Posterior cingulate gyrus (tissue), 11 donors: Measurements from ENCODE around the gene TAF4B.
"Not testable (repeated sequence)": the region's sequence is repeated elsewhere in the genome, so short reads cannot be mapped to it uniquely, and the experiment has no call there.

Experiments
- DNase-seq, 10 donors: peaks; one replicate each; pipeline versions ENCODE4 v3.0.0 to v3.0.0-alpha.2; 2020 to 2021; ENCODE audit warnings: mixed read lengths in 3 of 10
- intact Hi-C: fragments of 100-400 bp; cut with DNase I; formaldehyde crosslinking; loops from one replicate; pipeline ENCODE4 v1.15.1; 2023

The TAF4B gene, protein sequence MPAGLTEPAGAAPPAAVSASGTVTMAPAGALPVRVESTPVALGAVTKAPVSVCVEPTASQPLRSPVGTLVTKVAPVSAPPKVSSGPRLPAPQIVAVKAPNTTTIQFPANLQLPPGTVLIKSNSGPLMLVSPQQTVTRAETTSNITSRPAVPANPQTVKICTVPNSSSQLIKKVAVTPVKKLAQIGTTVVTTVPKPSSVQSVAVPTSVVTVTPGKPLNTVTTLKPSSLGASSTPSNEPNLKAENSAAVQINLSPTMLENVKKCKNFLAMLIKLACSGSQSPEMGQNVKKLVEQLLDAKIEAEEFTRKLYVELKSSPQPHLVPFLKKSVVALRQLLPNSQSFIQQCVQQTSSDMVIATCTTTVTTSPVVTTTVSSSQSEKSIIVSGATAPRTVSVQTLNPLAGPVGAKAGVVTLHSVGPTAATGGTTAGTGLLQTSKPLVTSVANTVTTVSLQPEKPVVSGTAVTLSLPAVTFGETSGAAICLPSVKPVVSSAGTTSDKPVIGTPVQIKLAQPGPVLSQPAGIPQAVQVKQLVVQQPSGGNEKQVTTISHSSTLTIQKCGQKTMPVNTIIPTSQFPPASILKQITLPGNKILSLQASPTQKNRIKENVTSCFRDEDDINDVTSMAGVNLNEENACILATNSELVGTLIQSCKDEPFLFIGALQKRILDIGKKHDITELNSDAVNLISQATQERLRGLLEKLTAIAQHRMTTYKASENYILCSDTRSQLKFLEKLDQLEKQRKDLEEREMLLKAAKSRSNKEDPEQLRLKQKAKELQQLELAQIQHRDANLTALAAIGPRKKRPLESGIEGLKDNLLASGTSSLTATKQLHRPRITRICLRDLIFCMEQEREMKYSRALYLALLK

DNA sequence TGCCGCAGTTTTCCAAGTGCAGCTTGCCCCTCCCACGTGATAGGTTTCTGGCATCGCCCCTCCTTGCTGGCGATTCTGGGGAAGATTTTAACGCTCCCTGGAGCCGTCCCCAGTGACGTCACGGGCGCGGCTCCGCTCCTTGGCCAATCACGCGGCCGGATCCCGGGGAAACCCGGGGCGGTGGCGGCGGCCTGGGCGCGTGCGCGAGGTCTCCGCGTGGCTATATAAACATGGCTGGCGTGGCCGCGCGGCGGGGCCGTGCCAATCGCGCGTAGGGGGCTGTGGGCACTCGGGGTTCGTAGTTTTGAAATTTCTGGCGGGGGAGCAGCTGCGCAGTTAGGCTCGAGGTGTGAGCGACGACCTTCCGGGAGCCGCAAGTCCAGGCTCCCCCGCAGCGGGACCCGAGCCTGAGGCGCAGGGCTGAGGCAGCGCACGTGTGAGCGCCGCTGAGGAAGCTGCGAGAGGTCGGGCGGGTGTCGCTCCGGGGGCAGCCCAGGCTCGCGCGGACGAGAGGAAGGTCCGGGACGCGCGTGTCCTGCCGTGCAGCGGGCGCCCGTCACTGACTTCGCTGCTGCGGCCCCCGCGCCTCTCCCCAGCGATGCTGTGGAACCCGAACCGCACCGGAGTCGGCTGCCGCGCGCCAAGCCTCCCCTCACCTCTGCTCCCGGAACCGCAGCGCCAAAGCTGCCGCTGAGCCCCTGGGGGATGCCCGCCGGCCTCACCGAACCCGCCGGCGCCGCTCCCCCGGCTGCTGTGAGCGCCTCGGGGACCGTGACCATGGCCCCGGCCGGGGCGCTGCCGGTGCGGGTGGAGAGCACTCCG lies at the start of gene TAF4B:
TSS of gene TAF4B (plus strand) at position 217 of the 822 bp plus-strand sequence. CDS start at position 706, 489 bp downstream.
- intact Hi-C loops: loop anchor here (2.0 kb wide), 1 partner anchor 136 kb away; the partner anchor contains the start of gene SS18

DNA sequence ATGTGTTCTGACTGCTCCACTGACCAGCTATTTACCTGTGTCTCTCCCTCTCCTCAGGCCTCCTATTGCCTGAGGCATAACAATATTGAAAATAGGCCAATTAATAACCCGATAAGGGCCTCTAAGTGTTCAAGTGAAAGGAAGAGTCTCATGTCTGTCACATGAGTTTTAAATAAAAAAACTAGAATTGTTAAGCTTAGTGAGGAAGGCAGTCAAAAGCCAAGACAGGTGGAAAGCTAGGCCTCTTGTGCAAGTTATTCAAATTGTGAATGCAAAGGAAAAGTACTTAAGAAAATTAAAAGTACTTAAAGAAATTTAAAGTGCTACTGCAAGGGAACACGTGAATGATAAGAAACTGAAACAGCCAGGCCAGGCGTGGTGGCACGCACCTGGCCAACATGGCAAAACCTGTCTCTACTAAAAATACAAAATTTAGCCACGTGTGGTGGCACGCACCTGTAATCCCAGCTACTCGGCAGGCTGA lies 44.9 kb upstream of the TAF4B start:
- DNase-seq: no peak
- intact Hi-C loops: no loop called here

More for the DNA sequence above, at the start of gene TAF4B:
- DNase-seq: peak; percentile 88 to 99 (median 94)

DNA sequence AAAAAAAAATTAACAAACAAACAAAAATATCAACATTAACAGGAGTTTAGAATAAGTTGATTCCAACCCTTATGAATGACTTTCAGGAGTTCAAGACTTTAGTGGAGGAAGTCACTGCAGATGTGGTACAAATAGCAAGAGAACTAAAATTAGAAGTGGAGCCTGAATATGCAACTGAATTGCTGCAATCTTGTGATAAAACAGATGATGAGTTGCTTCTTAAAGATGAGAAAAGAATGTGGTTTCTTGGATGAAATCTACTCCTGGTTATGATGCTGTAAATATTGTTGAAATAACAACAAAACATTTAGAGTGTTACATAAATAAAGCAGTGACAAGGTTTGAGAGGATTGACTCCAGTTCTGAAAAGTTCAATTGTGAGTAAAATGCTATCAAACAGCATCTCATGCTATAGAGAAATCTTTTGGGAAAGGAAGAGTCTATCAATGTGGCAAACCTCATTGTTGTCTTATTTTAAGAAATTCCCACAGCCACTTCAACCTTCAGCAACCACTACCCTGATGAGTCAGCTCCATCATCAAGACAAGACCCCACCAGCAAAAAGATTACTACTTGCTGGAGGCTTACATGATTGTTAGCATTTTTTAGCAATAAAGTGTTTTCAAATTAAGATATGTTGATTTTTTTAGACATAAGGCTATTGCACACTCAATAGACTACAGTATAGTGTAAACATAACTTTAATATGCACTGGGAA lies 42.7 kb upstream of the TAF4B start:
- intact Hi-C loops: no loop called here
- no peak for DNase-seq

DNA sequence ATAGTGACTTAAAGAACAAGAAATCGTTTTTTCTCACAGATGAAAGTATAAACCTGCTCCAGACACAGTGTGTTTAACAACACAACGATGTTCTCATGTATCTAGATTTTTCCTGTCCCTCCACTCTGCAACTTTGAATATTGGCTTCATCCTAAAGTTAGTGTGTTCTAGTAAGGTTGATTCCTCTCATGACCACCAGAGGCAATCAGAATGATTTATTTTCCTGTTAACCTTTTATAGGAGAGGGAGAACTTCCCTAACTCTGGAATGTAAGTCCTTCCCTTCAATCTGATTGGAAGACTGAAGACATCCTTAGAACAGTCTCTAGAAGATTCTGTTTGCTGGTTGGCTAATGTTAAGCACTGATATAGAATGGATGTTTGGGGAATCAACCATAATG lies 41.0 kb upstream of the TAF4B start:
- intact Hi-C loops: no loop called here
- no peak for DNase-seq

DNA sequence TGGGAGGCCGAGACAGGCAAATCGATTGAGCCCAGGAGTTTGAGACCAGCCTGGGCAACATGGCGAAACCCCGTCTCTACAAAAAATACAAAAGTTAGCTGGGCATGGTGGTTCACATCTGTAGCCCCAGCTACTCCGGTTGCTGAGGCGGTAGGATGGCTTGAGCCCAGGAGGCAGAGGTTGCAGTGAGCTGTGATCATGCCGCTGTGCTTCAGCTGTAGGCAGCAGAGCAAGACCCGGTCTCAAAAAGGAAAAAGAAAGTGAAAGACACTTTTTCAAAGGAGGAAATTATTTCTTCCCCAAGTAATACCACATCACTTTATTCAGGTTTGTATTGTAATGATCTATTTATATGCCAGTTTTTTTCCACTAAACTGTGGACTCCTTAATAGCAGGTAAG lies 35.7 kb upstream of the TAF4B start:
- DNase-seq: no peak
- intact Hi-C loops: no loop called here

DNA sequence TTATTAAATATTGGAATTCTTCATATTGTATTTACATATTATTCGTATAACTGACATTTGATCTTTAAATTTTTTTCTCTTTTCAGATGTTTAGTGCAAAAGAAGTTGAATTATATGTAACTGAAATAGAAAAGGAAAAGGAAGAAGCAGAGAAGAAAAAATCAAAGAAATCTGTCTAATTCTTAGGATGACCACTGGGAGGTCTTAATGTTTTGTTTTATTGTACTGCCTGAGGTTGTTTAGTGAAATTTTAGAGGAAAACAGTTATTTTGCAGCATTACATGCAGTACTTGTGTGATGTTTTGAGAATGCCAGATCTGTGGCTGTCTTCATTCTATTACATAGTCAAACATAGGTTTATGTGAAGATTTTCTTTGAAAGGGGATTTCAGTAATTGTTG lies 34.0 kb upstream of the TAF4B start:
- intact Hi-C loops: no loop called here
- no peak for DNase-seq

DNA sequence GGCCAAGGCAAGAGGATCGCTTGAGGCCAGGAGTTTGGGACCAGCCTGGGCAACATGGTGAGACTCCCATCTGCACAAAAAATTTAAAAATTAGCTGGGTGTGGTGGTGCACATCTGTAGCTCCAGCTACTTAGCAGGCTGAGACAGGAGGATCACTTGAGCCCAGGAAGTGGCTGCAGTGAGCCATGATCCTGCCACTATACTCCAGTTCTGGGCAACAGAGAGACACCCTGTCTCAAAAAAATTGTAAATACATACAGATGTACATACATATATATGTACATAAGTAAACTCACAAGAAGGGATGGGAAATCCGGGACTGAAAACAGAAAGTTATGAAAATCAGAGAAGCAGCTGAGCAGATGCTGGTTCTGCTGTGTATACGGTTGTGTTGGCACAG lies 29.6 kb upstream of the TAF4B start:
- DNase-seq: no peak
- intact Hi-C loops: no loop called here

DNA sequence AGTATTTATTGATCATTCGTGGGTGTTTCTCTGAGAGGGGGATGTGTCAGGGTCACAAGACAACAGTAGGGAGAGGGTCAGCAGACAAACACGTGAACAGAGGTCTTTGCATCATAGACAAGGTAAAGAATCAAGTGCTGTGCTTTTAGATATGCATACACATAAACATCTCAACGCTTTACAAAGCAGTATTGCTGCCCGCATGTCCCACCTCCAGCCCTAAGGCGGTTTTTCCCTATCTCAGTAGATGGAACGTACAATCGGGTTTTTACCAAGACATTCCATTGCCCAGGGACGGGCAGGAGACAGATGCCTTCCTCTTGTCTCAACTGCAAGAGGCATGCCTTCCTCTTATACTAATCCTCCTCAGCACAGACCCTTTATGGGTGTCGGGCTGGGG lies 24.2 kb upstream of the TAF4B start:
- intact Hi-C loops, DNase-seq: not testable (repeated sequence)

DNA sequence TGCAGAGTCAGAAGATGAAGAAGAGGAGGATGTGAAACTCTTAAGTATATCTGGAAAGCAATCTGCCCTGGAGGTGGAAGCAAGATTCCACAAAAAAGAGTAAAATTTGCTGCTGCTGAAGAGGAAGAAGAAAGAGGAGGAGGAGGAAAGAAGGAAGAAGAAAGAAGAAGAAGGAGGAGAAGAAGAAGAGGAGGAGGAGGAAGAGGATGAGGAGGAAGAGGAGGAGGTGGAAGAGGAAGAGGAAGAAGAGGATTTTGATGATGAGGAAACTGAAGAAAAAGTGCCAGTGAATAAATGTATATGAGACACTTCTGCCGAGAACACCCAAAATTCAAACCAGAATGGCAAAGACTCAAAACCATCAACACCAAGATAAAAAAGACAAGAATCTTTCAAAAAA lies 20.9 kb upstream of the TAF4B start:
- DNase-seq: no peak
- intact Hi-C loops: no loop called here

DNA sequence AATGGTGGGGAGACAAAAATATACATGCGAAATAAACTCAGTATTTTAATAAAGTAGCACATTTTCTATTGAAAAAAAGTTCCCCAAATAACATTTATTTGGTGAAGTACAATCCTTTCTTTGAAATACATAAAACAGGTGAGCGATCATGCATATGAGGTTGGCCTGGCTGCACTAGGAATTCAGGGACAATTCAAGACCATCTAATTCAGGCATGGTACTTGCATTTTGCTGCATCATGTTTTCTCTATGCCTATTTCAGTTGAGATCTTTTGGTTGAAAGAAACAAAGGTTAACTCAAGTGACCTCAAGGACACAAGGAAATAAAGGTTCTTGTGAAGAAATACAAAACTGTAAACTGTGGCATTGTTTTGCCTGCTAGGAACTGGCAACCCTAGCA lies 19.8 kb upstream of the TAF4B start:
- intact Hi-C loops: no loop called here

DNA sequence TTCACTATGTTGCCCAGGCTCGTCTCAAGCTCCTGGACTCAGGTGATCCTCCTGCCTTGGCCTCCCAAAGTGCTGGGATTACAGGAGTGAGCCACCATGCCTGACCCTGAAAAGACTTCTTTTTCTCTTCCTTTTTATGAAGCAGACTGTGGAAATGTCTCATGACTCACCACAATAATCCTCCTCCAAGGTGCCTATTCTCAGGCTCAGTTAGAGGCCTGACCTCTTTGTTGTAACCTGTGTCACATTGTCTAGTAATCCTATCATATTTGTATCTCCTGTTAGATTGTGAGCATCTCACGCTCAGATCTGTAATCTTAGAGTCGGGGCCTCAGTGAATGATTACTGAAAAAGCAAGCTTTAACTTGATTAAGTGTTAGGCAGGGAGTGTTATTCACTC lies 18.3 kb upstream of the TAF4B start:
- intact Hi-C loops: no loop called here
- no peak for DNase-seq

More for the DNA sequence above, 19.8 kb upstream of the TAF4B start:
- no peak for DNase-seq

DNA sequence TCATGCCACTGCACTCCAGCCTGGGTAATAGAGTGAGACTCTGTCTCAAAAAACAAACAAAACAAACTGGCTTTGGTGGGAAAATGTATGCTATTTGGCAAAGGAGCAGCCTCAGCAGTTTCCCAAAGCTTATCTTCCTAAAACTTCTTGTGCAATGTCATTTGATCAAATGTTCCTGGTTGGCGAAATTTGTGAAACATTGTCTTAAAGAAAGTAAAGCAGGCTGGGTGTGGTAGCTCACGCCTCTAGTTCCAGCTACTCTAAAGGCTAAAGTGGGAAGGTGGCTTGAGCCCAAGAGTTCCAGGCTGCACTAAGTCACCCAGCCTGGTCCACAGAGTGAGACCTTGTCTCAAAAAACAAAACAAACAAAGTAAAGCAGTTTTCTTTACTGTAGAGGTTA lies 17.3 kb upstream of the TAF4B start:
- no peak for DNase-seq
- intact Hi-C loops: no loop called here

DNA sequence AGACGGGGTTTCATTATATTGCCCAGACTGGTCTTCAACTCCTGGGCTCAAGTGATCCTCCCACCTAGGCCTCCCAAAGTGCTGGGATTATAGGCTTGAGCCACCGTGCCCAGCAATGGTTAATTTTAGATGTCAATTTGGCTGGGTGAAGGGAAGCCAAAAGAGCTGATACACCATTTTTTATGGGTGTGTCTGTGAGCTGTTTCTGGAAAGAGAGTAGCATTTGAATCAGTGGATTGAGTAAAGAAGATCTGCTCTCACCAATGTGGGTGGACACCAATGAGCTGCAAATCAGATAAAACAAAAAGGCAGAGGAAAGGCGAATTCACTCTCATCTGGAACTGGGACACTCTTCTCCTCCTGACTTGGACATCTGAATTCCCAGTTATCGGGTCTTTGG lies 16.1 kb upstream of the TAF4B start:
- no peak for DNase-seq
- intact Hi-C loops: no loop called here

DNA sequence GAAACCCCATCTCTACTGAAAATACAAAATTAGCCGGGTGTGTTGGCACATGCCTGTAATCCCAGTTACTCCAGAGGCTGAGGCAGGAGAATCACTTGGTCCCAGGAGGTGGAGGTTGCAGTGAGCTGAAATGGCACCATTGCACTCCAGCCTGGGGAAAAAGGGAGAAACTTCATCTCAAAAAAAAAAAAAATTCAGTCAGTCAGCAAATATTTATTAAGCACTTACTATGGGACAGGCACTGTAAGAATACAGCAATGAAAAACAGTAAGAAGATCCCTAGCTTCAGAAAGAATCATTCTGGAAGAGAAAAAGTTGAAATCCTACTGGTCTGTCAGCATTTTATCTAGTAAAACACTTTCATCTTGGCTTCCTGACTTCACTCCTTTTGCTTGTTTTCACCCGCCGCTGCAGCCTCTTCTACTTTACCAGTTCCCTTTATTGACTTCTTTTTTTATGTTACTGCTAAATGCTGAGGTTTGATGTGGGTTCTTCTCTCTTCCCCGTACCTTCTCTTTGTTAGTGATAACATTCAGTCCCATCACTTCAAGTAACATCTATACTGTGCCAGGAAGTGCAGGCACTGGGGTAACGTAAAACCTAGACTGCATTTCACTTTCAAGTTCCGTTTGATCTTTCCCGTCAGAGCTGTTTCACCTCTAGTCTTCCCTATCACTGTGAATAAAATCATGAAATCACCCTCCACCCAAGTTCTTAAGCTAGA lies 10.8 kb upstream of the TAF4B start:
- intact Hi-C loops: no loop called here
- DNase-seq: no peak

DNA sequence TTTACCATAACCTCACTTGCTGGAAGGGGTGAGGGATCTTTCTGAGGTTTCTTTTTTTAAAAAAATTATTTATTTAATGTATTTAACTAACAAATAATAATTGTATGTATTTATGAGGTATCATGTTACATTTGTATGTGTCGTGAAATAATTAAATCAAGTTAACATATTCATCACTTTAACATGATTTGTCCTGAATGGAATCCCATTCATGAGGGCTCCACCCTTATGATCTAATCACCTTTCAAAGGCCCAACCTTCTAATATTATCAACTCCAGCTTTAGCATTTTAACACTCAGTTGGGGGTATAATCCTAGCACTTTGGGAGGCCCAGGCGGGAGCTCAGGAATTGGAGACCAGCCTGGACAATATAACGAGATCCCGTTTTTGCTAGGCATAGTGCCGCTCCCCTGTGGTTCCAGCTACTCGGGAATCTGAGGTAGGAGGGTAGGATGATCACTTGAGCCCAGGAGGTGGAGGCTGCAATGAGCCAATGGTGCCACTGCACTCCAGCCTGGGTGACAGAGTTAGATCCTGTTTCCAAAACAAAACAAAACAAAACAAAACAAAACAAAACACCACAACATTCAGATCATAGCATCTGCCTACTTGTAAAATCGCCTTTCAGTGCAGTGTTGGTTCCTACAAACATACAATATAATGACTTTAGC lies 1.1 kb upstream of the TAF4B start:
- DNase-seq: no peak
- intact Hi-C loops: no loop called here

DNA sequence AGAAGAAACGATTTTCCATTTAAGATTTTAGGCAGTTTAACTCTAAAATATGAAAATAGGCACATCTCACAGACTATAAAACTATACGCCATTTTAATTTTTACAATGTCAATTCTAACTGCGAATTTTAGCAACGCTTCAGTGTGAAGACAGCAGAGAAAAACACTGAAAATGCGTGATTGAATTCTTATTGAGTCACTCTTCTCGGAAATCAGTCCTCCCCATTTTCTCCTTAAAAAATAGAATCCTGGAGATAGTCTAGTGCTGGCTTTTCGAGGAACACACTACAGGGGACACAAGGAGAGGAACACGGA lies 373 bp upstream of the TAF4B start:
- DNase-seq: no peak
- intact Hi-C loops: loop anchor here (2.0 kb wide), 1 partner anchor 135 kb away; the partner anchor contains the start of gene SS18

DNA sequence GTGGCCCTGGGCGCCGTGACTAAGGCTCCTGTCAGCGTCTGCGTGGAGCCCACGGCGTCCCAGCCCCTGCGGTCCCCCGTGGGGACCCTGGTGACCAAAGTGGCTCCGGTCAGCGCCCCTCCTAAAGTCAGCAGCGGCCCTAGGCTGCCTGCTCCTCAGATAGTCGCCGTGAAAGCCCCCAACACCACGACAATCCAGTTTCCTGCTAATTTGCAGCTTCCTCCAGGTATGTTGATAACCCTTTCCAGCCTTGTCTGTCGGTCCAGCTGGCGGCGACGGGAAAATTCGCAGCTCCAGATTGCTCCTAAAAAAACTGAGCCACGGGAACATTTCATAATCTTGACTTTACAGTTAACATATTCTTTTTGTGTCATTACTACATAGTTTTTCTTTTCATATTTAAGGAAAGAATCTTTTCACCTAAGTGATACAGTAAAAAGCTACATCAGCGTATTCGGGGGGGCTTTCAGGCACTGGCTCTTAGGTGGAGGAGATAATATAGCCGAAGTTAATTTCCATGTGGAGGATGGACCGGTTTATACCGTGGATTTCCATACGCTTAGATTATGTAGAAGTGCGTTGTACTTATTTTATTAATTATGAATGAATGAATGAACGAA lies 916 bp downstream of the TAF4B start:
- peak in 4 of 10 donors; percentile 4 to 68 (median 13) for DNase-seq
- intact Hi-C loops: loop anchor here (2.0 kb wide), 1 partner anchor 136 kb away; the partner anchor contains the start of gene SS18

DNA sequence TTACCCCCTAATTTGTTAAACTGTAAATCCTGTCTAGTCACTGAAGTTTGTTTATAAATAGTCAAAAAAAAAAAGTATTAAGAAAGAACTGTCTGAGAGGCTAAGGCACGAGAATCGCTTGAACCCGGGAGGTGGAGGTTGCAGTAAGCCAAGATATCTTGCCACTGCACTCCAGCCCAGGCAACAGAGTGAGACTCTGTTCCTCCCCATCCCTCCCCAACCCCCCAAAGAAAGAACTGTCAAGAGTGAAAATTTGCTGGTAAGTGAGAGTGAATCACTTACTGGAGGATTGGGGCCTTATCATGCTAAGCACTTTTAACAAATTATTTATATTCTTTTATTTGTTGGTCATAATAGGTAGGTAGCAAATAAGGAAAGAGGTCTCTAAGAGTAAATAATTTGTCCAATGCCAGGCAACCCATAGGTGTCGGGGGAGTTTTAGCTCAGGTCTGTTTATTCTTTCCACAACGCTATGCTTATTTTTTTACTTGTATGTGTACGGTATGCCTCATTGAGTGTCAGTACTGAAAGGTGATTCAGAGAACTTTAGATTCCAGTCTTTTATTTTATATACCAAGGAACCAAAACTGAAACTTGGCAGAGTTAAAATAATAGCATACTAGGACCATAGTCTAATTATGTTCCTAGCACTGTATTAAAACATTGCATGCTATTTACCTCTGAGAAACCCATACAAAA lies 2.5 kb downstream of the TAF4B start:
- intact Hi-C loops: no loop called here
- no peak for DNase-seq
